Smooth muscle cell of trachea (primary cell): ENCODE results near the gene TRPV2. TPM values are rescaled to one million over a fixed set of nuclear protein-coding genes. Genes with fewer than 3 reads are reported as not detected.

Experiments
- total RNA-seq: library from RNA; depleted of rRNA; stranded (reverse); fragments of >200 nt; gene quantifications from 2 replicates; pipeline ENCODE4 v1.2.1, GENCODE V29; 2014

TRPV2 gene
- total RNA-seq: 89.5 and 120 TPM in 2 replicates

GRCh38 chr17:16415031-16415924, at the start of gene TRPV2:
TRPV2 (plus strand) TSS chr17:16415571; CDS start chr17:16417669, 2,098 bp downstream.

GRCh38 chr17:16380640-16381495, 34.5 kb upstream of the TRPV2 start, which contains the start of gene UBB:
UBB (plus strand) TSS chr17:16381091; CDS start chr17:16381908, 817 bp downstream.

Other genes starting within 250 kb of the TRPV2 start
- gene NCOR1, start 200.0 kb upstream of the TRPV2 start, total RNA-seq: 73.9 and 90.6 TPM in 2 replicates
- gene PIGL, start 198.4 kb upstream of the TRPV2 start, total RNA-seq: 15.5 and 21.7 TPM in 2 replicates
- gene CENPV, start 62.1 kb upstream of the TRPV2 start, total RNA-seq: 5.4 and 6.9 TPM in 2 replicates
- 1,965 and 2,094 TPM in 2 replicates for gene UBB, start 34.5 kb upstream of the TRPV2 start, total RNA-seq
- gene LRRC75A, start 76.6 kb downstream of the TRPV2 start, total RNA-seq: 1.2 and 4.5 TPM in 2 replicates
- 8.3 and 12.1 TPM in 2 replicates for gene ZNF287, start 153.6 kb downstream of the TRPV2 start, total RNA-seq
- 4.8 and 6.0 TPM in 2 replicates for gene ZNF624, start 238.3 kb downstream of the TRPV2 start, total RNA-seq